Erythroblast (primary cell): ENCODE data around the gene EID2.

Experiments
- GATA1 ChIP-seq: IDR thresholded peaks from 2 replicates; pipeline ENCODE4 v1.6.1; 2011; ENCODE audit warnings: low read depth, mild to moderate bottlenecking, control low read depth, low read length, moderate library complexity
- POLR2A ChIP-seq: IDR thresholded peaks from 2 replicates; pipeline ENCODE4 v1.6.1; 2011; ENCODE audit warnings: mild to moderate bottlenecking, low read length

DNA sequence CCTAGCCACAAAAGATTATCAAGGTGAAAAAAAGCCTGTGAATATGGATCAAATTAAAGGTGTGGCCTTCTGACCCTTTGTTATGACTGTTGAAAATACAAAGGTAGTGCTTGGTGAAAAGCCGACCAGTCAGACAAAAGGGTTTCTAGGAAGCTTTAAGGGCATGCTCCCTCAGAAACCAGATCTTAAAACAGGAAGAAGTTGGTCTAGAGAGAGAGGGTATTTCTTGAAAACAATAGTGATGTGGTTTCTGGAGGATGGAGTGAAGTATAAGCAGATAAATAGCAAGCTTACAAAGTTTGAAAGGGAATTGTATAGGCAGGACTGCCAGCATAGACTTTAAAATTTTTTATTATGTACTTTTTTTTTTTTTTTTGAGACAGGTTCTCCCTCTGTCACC lies 5.0 kb upstream of the EID2 start:
- no peak for TF ChIP-seq POLR2A
- no peak for TF ChIP-seq GATA1
